Natural killer cell (primary cell): ENCODE data around the gene TRMT61A. TPM values are rescaled to one million over a fixed set of nuclear protein-coding genes. Genes with fewer than 3 reads are reported as not detected.

Source experiments
- ATAC-seq, 3 donors: fragments of 150-1000 bp in 2 of 3; fragments of 200-7000 bp in 1 of 3; cut with Tn5 transposase; 1 replicate in 1 of 3; 2 replicates in 2 of 3; pipeline ENCODE4 v1.10.0; 2021; ENCODE audit warnings: mild to moderate bottlenecking in 2 of 3, moderate library complexity in 2 of 3
- DNase-seq, 2 donors: peaks; one replicate each; pipeline versions ENCODE4 v3.0.0 to v3.0.0-alpha.2; 2013 to 2021; ENCODE audit warnings: mixed read lengths in 1 of 2
- H3K27ac ChIP-seq: one replicate; pipeline ENCODE4 v1.5.1; 2013; ENCODE audit warnings: mild to moderate bottlenecking, low read length
- H3K27me3 ChIP-seq: one replicate; pipeline ENCODE4 v1.6.1; 2013; ENCODE audit warnings: low read length; ENCODE audit not compliant: control insufficient read depth, insufficient read depth
- H3K36me3 ChIP-seq: one replicate; pipeline ENCODE4 v1.6.1; 2013; ENCODE audit warnings: low read length; ENCODE audit not compliant: control insufficient read depth, insufficient read depth
- H3K4me1 ChIP-seq: one replicate; pipeline ENCODE4 v1.6.1; 2013; ENCODE audit warnings: low read length; ENCODE audit not compliant: control insufficient read depth, insufficient read depth
- H3K4me3 ChIP-seq: one replicate; pipeline ENCODE4 v1.5.1; 2013; ENCODE audit warnings: low read length
- H3K9me3 ChIP-seq: one replicate; pipeline ENCODE4 v1.6.1; 2013; ENCODE audit warnings: low read length; ENCODE audit not compliant: control insufficient read depth, insufficient read depth
- H3K27ac Mint-ChIP-seq, 2 donors: one replicate each; pipeline ENCODE4 v1.8.0; 2022; ENCODE audit warnings: mild to moderate bottlenecking in 2 of 2, mixed read lengths in 2 of 2, moderate library complexity in 1 of 2
- H3K27me3 Mint-ChIP-seq, 2 donors: one replicate each; pipeline ENCODE4 v1.8.0; 2022; ENCODE audit warnings: low read depth in 2 of 2, mixed read lengths in 2 of 2
- H3K36me3 Mint-ChIP-seq: one replicate; pipeline ENCODE4 v1.8.0; 2022; ENCODE audit warnings: mixed read lengths
- H3K4me1 Mint-ChIP-seq, 2 donors: one replicate each; pipeline ENCODE4 v1.8.0; 2022; ENCODE audit warnings: mixed read lengths in 2 of 2
- H3K4me3 Mint-ChIP-seq: one replicate; pipeline ENCODE4 v1.8.0; 2022; ENCODE audit warnings: mild to moderate bottlenecking, moderate library complexity, mixed read lengths
- H3K9me3 Mint-ChIP-seq, 2 donors: one replicate each; pipeline ENCODE4 v1.8.0; 2022; ENCODE audit warnings: mixed read lengths in 2 of 2
- CTCF ChIP-seq: fragments of 200-600 bp; IDR thresholded peaks from one replicate; pipeline ENCODE4 v1.8.0; 2022; ENCODE audit warnings: antibody characterized with exemption
- WGBS: methylation state at CpG from one replicate; pipeline ENCODE4 v1.1.7; 2013; ENCODE audit warnings: missing lambda C conversion rate; ENCODE audit not compliant: insufficient coverage; 5-methylcytosine and 5-hydroxymethylcytosine counted together
- intact Hi-C: fragments of 100-400 bp; cut with micrococcal nuclease; formaldehyde crosslinking; loops from one replicate; pipeline ENCODE4 v1.14.2; 2022
- total RNA-seq, 4 donors: library from RNA; stranded (reverse); fragments of 120-200 nt in 1 of 4; gene quantifications; one replicate each; pipeline versions ENCODE4 v1.2.3 to v1.2.4, GENCODE V29; 2013 to 2022

The TRMT61A gene
- total RNA-seq, 3 donors from 2014 or later (not counting 1 experiment from before 2014, with no cell fraction given): 8.1 to 9.4 (median 9.1) TPM

DNA sequence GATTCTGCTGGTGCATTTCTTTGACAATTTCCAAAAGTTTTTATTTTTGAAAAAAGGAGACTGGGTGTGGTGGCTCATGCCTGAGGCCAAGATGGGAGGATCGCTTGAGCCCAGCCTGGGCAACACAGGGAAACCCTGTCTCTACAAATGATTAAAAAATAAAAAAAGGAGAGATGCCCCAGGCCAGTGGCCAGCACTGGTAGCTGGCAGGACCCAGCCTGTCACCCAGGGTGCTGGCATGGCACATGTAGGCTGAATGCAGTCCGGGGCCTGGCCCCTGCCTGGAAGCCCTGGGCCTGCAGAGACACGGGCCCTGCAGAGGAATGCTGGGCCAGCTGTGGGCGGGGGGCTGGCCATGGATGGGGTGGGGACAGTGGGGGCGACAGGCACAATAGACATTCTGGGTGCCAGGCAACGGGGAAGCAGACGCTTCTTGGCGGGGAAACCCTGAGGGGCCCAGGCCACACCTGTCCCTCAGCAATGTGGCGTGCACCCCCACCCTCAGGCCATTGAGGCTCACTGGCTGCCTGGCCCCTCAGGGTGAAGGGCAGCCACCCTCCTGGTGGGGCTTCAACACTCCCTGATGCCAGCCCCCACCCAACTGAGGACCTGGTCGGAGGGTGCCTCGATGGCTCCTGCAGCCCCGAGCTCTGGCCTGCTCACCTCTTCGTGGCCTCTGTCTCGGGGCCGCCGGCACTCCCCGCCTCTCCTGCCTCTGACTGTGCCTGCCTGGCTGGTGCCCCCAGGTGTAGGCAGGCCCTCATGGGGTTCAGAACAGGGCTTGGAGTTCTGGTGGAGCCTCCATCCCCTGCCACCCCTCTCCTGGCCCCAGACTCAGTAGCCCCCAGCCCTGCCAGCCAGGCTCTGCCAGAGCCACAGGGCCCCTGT lies 12.1 kb downstream of the TRMT61A start:
- intact Hi-C loops: no loop called here
- ATAC-seq (no peak), DNase-seq (no peak)
- TF ChIP-seq CTCF: no peak
- Mint-ChIP-seq H3K4me3 (no peak overlapping the region), H3K4me1 (peaks cover 0 to 5% of the 10 kb centered on the region in 2 donors), H3K27ac (no peak overlapping the region), H3K27me3 (peaks cover 0 to 2% of the 10 kb centered on the region in 2 donors), H3K9me3 (no peaks in the 10 kb centered on the region), H3K36me3 (no peaks in the 10 kb centered on the region)
- H3K27ac ChIP-seq: no peak overlapping the region
- no peaks in the 10 kb centered on the region for H3K27me3 ChIP-seq
- H3K9me3 ChIP-seq: no peaks in the 10 kb centered on the region
- no peak overlapping the region for H3K4me3 ChIP-seq
- 68% methylated on average over 17 of the region's 17 CpGs for WGBS
- H3K36me3 ChIP-seq: no peaks in the 10 kb centered on the region
- no peaks in the 10 kb centered on the region for H3K4me1 ChIP-seq

DNA sequence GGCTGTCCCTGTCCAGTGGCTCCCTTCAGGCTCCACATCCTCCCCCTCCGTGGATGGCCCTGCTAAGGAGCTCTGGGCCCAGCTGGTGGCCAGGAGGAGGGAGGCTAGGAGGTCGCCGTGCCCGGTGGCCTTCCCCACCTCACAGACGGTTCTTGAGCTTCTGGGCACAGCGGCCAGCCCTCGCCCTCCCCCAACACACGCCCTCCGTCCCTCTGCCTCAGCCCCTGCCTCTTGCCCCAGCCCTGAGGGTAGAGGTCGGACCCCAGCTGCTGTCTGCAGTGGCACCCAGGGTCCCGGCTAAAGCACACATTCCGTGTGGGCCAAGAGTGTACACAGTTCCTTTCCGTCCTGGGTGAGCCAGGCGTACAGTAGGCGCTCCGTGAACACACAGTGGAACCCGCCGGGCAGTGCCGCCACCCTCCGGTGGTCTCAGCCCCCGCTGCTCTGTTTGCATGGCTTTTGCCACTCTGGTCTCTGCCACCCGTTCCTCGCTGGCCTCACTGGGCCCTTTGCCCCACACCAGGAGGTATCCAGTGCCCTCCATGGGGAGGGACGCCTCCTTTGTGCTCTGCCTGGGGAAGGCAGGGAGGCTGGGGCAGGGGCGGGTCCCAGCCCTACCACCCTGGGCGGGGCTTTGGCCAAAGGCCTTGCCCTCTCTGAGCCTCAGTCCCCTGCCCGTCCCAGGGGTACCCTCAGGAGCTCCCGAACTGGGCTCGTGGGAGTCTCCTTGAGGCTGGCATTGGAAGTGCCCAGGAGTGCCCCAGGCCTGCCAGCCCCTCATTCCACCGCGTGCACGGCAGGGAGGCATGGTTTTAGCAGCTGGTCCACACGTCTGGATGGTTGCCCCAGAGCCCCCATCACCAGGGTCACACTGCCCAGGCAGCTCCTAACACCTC lies 13.0 kb downstream of the TRMT61A start:
- intact Hi-C loops: no loop called here
- no peak for TF ChIP-seq CTCF
- Histone ChIP-seq H3K4me1 (peaks cover 7% of the 10 kb centered on the region), H3K27me3 (no peaks in the 10 kb centered on the region), H3K4me3 (no peak overlapping the region), H3K36me3 (no peaks in the 10 kb centered on the region), H3K9me3 (no peaks in the 10 kb centered on the region), H3K27ac (no peak overlapping the region)
- H3K4me1 Mint-ChIP-seq: peaks cover 0 to 5% of the 10 kb centered on the region in 2 donors
- no peaks in the 10 kb centered on the region for H3K9me3 Mint-ChIP-seq
- no peak overlapping the region for H3K27ac Mint-ChIP-seq
- ATAC-seq (no peak), DNase-seq (no peak)
- peaks cover 0 to 2% of the 10 kb centered on the region in 2 donors for H3K27me3 Mint-ChIP-seq
- WGBS: 86% methylated on average over 33 of the region's 33 CpGs
- no peaks in the 10 kb centered on the region for H3K36me3 Mint-ChIP-seq
- no peak overlapping the region for H3K4me3 Mint-ChIP-seq

DNA sequence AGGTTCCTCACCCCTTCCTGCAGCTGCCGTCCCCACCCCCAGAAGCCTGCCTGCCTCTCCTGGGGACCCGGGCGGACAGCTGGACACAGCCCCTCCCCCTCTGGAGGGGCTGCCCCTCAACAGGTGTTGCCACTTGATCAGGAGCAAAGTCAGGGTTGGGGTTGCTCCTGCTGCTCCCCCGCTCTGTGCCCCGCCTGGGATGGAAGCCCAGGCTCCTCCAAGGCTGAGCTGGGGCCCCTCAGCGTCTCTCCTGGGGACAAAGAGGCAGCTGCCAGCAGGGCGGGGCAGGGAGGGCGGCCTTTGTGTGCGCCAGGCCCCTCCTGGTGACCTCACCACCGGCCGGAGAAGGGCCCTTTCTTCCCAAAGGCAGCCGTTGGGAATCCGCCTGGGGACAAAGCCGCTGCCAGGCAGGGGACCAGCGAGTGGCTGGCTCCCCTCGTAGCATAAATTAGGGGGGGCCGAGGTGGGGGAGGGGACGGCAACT lies 13.7 kb downstream of the TRMT61A start:
- H3K9me3 ChIP-seq: no peaks in the 10 kb centered on the region
- peaks cover 8% of the 10 kb centered on the region for H3K4me1 ChIP-seq
- ATAC-seq (no peak), DNase-seq (no peak)
- no peak for TF ChIP-seq CTCF
- H3K4me3 ChIP-seq: no peak overlapping the region
- Mint-ChIP-seq H3K4me1 (peaks cover 0 to 5% of the 10 kb centered on the region in 2 donors), H3K27ac (no peak overlapping the region), H3K9me3 (no peaks in the 10 kb centered on the region), H3K4me3 (no peak overlapping the region), H3K27me3 (peaks cover 0 to 2% of the 10 kb centered on the region in 2 donors), H3K36me3 (no peaks in the 10 kb centered on the region)
- H3K27ac ChIP-seq: no peak overlapping the region
- WGBS: 71% methylated on average over 18 of the region's 18 CpGs
- no peaks in the 10 kb centered on the region for H3K27me3 ChIP-seq
- H3K36me3 ChIP-seq: no peaks in the 10 kb centered on the region
- intact Hi-C loops: no loop called here
